Activated CD4-positive, CD25-positive, alpha-beta regulatory T cell treated with anti-CD3 and anti-CD28 coated beads, Interleukin-2, amount 50 U/mL, for 72 hours (primary cell): ENCODE measurements around the gene KCP.
"Not testable (repeated sequence)": the region's sequence is repeated elsewhere in the genome, so short reads cannot be mapped to it uniquely, and the experiment has no call there.

Experiments
- DNase-seq: peaks from one replicate; pipeline ENCODE4 v3.0.0; 2021

Gene KCP

DNA sequence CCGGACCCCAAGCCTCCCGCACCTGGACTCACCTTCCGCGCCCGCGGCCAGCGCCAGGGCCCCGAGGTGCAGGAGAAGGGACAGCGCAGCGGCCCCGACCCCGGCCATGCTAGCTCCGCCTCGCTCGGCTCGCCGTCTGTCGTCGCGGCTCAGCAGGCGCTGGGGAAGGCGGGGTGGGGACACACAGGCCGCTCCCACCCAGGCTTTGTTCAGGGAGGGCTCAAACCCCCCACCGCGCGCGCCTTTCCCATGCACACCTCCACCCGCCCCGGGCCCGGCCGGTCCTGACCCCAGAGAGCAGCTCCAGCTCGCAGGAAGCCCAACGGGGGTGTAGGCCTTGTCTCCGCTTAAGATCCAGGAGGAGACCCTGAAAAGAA lies at the start of gene KCP:
Gene KCP (minus strand): TSS at position 141 of the 377 bp plus-strand sequence. CDS start 33 bp downstream, at position 108.
- peak; percentile 27 for DNase-seq

DNA sequence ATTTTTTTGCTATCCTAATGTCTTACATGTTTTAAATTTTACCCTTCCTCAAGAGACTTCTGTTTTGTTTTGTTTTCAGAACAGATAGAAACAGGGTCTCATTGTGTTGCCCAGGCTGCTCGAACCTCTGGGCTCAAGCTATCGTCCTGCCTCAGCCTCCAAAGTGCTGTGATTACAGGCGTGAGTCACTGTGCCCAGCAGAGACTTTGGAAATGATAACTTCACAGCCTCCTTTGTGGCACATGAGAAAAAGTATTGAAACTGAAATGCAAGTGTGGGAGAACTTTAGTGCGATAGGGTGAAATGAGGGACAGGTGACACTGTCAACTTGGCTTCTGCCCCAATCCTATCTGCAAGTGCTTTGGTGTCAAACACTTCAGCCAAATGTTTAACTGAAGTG lies 48.8 kb upstream of the KCP start:
- DNase-seq = no peak

DNA sequence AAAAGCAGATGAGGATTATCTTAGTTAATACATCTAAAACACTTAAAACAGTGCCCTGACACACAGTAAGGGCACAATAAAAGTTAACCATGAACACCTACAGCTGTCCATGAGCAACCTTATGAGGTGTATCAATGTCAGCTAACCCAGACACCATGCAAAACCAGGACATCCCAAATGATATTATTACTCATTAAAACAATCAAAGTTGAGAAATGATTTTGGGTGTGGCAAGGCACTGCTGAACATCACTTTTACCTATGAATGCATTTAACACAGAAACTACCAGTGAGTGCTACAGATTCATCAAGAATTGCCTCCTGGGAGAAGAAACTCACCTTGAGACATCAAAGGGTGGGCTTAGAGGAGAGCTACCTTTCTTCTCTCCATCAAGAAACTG lies 45.5 kb upstream of the KCP start:
- DNase-seq = no peak

DNA sequence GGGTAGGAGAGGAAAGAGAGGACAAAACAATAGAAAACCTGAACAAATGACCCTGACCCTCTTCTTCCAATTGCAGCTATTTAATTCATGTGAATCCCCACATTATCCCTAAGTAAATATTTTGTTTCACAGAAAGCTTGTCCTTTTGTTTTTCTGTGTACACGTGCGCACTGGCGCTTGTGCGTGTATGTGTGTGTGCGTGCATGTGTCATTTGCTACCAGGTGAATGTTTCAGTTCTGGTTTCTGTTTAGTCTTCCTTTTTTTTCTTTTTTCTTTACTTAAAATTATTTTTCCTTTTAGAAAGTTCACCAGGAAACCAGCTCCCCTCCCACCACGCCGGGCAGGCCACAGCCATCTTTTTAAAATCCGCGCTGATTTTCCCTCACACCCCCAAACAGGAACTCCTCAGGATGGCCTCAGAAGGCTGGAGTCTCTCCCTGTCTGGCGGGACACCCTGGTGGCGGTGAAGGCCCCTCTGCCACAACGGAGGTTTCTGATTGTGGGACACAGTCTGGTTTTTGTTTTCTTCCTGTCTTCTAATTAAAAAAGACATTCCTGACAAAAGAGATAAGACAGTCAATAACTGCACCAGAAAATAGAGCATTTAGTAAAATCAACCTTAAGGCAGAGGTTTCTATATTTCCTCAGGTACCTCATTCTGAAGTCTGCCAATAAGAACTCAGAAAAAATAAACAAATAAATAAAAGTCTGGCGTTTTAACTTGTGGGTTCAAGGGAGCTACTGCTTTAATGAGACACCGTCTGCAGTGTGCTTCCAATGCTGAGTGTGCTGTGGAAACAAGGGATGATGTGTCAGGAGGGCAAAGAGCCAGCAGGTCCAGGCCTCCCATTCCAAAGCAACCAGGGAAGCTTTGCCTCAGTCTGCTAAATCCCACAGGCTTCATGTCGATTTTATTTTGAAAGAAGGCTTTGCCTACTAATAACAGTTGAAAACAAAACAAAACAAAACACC lies 44.6 kb upstream of the KCP start:
- DNase-seq = no peak

DNA sequence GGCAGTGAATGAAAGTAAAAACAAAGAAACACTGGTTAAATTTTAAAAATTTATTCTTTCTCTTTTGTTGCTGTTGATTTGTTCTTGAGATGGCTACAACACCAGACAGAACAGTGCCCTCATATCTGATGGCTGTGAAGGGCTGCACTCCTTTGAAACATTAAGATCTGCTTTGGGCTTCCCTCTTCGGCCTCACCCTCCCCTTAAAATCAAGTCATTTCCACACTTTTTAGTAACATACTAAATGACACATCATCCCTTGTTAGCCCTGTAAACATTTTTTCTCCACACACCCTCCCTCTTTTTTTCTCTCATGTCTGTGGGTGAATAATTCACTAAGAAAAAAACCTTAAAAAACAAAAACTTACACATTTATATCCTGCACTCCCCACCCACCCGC lies 43.6 kb upstream of the KCP start:
- no peak for DNase-seq

DNA sequence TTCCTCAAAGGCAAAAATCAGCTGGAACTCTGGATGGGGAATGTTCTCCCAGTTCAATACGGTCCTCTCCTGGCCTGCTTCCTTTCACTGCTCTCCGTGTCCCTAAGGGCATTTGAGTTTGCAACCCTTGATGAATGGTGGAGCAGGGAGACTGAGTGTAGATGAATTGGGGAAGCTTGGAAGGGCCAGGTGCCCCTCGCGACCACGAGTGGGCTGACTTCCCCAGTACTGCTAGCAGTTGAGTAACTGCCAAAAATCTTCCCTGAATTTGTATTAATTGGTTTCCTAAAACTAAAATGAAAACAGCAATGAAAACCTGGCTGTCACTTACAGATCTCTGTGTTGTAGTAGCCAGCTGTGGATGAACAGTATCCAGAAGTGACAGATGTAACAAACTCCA lies 40.8 kb upstream of the KCP start:
- no peak for DNase-seq

DNA sequence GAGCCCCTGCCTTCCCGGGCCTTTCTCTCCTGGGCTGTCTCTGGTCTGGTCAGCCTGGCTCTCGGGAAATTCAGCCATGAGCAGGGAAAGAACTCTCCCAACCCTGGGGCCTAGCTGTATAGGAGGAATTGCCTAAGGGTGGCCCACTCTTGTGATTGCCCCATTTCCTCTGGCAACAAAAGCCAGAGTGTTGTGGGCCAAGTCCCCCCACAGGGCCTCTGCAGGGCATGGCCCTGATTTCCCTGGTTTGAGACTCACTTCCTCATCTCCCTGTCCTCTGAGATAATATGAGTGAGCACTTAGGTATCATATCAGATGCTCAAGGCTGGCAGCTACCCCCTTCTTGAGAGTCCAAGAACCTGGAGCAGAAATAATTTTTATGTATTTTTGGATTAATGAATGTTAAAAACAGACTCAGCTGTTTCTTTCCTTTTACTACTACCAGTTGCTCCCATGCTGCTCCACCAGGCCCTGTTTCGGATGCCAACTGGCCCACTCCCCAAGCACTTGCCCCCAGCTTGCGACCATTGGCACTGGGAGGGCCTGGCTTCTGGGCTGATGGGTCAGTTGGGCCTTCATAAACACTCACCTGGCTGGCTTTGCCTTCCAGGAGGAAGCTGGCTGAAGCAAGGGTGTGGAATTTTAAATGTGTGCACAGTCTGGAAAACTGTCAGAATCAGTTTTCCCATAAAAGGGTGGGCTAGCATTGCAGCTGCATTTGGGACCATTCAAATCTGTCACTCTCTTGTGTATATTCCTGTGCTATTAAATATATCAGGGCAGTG lies 38.7 kb upstream of the KCP start:
- no peak for DNase-seq

DNA sequence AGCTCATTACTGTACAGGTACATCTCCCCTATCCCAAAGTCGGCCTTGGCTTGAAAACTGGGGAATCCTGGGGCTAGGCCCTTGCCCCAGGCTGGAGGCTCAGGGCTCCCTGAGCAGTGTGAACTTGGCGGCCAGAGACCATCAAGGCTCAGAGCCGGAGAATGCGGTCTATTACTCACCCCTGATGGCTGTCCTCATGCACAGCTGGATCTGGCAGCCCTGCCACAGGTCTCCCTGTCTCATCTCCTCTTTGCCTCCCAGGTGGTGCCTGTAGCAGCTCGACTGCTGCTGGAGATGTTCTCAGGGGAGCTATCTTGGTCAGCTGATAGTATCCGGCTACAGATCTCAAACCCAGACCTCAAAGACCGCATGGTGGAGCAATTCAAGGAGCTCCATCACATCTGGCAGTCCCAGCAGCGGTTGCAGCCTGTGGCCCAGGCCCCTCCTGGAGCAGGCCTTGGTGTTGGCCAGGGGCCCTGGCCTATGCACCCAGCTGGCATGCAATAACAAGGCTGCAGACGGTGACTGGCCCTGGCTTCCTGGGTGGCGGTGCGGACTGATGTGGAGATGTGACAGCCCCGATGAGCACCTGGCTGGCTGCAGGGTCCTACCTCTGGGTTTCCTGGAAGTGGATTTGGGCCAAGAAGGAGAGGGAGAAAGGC lies 37.9 kb upstream of the KCP start:
- no peak for DNase-seq

DNA sequence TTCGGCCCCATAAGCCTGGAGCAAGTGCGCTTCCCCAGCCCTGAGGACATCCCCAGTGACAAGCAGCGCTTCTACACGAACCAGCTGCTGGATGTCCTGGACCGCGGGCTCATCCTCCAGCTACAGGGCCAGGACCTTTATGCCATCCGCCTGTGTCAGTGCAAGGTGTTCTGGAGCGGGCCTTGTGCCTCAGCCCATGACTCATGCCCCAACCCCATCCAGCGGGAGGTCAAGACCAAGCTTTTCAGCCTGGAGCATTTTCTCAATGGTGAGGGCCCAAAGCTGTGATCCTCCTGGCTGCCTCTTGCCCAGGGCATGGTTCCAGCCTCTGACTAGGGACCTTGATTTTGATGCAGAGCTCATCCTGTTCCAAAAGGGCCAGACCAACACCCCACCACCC lies 37.3 kb upstream of the KCP start:
- DNase-seq = no peak

DNA sequence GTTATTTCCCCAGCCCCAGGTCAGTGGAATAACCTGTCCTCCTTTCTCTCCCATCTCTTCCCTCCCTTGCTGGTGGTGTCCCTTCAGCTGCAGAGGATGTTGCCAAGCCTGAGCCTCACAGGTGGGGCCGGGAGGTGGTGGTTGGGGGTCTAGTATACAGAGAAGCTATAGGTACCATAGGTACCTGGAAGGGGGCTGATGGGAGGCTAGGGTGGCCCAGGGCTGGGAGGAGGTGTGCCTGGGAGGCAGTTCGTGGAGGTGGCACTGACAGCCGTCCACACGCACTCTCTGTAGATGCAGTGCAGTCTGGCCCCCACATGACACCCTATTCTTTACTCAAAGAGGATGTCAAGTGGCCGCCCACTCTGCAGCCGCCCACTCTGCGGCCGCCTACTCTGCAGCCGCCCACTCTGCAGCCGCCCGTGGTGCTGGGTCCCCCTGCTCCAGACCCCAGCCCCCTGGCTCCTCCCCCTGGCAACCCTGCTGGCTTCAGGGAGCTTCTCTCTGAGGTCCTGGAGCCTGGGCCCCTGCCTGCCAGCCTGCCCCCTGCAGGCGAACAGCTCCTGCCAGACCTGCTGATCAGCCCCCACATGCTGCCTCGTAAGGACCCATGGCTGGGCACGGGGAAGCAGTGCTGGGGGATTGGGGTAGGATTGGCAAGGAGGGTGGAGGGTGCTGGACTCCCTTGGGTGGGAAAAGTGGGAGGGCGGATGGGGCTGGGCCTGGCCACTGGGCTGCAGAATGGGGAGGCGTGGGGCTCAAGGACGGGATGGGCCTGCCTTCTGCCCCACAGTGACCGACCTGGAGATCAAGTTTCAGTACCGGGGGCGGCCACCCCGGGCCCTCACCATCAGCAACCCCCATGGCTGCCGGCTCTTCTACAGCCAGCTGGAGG lies 36.7 kb upstream of the KCP start:
- no peak for DNase-seq

DNA sequence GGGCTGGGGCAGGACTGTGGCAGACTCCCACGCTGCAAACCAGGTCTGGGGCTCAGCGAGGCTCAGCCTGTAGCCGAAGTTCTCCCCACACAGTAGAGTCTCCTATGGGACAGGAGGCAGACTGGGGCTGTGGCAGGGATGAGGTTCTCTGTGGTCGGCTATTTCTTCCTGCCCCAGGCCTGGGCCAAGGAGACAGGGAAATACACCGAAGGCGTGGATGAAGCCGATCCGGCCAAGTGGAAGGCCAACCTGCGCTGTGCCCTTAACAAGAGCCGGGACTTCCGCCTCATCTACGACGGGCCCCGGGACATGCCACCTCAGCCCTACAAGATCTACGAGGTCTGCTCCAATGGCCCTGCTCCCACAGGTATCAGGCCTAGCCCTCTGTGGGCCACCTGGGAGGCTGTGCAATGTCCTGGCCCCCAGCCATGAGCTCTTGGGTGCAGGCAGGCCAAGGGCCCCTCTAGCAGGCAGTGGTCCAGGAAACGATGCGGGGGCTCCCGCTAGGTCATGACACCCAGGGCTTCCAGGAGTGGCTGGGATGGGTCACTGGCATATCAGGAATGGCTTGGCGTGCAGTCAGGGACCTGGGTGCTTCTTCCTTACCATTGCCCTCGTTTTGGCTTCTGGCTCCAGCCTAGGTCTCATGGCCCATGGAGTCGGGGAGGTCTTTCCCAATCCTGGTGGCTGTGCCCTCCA lies 35.3 kb upstream of the KCP start:
- no peak for DNase-seq

DNA sequence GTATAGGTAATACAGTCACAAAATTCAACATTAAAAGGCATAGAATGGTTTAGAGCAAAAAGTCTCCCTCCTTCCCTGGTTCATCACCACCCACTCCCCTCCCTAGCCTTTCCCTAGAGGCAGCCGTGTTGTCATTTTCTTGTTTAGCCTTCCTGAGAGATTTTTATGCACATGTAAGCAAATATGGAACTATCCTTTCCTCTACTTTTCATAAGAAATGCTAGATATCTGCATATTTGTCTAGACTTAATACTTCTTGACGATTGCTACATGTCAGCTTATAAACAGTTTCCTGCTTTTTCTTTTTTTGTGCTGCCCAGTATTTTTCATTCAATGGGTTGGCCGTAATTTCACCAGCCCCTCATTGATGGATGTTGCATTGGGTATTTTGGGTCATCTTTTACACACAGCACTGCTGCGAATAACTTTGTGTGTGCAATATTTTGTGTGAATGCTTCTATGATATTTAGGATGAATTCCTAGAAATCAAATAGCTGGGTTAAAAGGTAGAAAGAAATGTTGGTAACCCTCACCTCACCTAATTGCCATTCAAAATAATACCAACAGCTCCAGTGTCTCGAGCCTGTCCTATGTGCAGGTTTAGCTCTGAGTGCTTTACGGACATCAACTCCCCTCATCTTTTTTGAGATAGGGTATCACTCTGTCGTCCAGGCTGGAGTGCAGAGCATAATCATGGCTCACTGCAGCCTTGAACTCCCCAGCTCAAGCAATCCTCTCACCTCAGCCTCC lies 34.2 kb upstream of the KCP start:
- DNase-seq = no peak

DNA sequence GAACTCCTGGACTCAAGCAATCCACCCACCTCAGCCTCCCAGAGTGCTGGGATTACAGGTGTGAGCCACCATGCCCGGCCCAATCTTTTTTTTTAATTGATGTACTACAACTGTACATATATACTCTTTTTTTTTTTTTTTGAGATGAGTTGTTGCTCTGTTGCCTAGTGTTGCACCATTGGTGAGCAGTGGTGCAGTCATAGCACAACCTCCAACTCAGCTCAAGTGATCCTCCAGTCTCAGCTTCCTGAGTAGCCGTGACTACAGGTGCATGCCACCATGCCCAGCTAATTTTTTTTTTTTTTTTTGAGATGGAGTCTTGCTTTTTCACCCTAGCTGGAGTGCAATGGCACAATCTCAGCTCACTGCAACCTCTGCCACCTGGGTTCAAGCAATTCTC lies 32.7 kb upstream of the KCP start:
- DNase-seq = not testable (repeated sequence)

DNA sequence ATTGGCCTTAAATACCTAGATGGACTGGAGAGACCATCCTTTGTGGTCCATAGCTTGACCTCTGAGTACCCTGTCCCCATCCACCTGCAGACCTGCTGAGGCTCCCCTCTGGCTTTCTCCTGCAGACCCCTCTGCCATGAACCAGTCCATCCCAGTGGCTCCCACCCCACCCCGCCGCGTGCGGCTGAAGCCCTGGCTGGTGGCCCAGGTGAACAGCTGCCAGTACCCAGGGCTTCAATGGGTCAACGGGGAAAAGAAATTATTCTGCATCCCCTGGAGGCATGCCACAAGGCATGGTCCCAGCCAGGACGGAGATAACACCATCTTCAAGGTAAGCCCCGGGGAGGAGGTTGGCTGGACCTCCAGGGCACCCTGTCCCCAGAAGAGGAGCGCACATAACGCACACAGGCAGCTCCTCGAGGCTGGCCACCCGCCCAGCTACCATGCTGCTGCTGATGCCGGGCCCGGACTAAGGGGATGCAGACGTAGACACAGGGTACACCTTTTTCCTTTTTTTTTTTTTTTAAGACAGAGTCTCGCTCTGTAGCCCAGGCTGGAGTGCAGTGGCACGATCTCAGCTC lies 31.5 kb upstream of the KCP start:
- DNase-seq = no peak

DNA sequence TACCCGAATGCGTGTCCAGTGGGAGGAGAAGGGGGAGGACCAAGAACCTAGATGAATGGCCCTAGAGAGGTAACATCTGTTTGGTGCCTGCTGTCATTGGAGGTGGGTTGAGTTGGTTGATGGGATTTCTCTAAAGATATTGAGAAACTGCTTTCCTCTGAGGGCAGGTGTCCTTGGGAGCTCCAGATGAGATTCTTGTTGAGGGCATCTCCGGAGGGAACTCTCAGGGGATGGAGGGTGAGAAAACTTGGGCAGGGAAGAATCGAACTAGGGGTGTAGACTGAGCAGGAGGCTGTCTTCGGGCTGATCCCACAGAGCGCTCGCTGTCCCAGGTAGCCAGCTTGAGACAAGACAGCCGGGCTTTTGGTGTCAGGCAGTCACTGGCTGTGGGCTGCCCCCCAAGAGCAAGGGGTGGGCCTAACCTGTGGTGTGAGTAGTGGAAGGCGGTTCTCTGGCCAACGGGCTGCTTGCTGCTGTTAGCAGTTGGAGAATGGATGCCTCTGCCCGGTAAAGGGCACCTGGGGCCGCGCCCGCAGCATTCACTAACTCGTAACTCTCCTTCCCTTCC lies 30.9 kb upstream of the KCP start:
- DNase-seq = no peak

DNA sequence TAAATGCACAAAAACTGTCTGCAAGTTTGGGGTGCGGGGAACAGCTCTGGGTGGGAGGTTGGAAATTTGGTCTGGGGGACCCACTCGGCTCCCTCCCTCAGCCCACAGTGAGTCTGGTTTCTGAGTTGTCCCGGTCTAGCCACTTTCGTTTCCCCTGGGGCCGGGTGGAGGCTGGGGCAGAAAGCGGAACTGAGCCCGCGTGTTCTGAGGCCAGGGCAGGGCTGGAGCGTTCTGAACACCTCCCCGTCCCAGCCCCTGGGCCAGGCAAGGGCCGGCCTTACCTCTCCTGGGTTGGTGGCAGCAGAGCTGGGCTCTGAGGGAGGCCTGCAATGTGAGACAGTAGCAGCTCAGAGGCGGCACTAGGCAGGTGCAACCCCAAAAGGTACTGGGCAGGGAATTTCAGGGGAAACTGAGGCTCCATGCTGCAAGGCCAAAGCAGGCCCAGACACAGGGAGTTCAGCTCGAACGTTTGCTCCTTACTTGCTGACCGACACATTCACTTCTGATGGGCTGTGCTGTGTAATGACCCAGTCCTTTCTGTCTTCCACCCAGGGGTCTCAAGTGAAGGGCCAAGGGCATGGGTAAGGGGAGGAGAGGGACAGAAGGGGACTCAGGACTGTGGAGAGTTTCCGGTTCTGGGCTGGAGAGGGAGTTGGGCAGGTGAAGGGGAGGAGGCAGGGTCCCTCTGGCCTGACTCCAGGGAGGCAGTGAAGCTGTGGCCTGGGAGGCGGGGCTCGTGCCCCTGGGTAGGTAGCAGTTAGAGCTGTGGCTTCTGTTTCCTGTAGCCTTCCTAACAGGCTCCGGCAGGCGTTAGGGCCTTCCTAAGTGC lies 30.2 kb upstream of the KCP start:
- DNase-seq = peak; percentile 45

DNA sequence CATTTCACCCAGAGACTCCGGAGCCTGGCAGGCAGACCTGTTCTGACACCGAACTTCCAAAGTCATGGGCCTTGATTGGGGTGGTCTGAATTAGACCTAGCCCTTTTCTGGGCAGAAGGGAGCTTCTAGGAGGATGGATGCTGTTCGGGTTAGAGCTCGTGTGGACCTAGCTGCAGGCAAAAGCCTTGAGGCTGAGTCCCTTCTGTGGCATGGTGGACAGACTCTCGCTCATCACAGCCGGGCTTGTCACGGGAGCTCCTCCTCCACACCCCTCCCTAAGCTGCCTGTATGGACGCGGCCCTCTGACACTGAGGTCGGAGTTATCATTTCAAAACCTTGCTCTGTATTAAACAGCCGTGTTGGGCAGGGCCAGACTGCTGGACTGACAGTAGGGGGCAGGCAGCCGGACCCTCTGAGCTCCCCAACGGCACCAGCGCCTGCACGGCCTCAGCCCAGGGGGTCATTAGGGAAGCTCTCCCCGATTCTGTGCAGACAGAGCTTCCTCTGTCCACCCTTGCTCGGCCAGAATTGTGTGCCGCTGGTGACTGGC lies 29.4 kb upstream of the KCP start:
- DNase-seq = no peak

DNA sequence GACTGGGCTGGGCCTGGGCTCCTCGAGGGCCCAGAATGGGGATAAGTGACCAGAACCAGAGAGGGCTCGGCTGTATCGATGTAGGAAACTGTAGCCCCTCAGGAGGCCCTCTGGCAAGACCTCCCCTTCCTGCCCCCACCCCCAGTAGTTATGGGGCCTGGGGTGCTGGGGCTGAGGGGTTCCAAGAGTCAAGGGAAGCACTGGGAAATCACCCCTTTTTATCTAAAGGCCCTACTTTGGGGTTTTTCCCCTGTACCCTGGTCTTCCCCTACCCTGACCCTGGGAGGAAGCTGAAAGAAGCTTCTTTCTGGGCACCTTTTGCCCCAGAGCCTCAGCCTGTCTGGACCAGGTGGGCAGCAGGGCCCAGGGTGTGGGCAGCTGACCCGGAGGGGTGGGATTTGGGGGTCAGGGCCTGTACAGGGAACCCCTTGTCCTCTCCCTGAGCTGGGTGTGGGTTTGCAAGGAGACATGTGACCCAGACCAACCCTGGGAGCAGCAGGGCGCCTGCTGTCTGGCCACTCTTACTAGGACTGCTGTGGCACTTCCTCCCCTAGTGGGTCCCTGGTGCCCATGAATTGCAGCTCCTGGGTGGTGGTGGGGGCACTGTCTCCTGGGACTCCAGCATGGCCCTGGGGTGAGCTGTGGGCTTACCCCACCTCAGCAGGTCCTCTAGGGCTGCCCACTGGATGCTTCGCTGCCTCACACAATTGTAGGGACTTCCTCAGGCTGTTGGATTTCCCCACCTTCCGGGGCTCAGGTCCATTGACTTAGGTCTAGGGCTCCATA lies 28.8 kb upstream of the KCP start:
- no peak for DNase-seq
